Left ventricle myocardium inferior (tissue), 1 donor: Measurements from ENCODE around the gene IQGAP2. TPM values are rescaled to one million over a fixed set of nuclear protein-coding genes. Genes with fewer than 3 reads are reported as not detected.
A peak's percentile ranks its signal among the peaks of the same experiment; 100 is the strongest.

Source experiments
- DNase-seq: peaks from one replicate; pipeline ENCODE4 v3.0.0-alpha.2; 2020
- H3K27ac ChIP-seq: fragments of 200-600 bp; replicated peaks from 2 replicates; pipeline ENCODE4 v1.8.0; 2021
- H3K27me3 ChIP-seq: fragments of 200-600 bp; 2 replicates; pipeline ENCODE4 v1.8.0; 2021; ENCODE audit warnings: low read depth
- H3K36me3 ChIP-seq: fragments of 200-600 bp; 2 replicates; pipeline ENCODE4 v1.8.0; 2021
- H3K4me1 ChIP-seq: fragments of 200-600 bp; 2 replicates; pipeline ENCODE4 v1.8.0; 2021
- H3K4me3 ChIP-seq: fragments of 200-600 bp; 2 replicates; pipeline ENCODE4 v1.8.0; 2021; ENCODE audit warnings: mild to moderate bottlenecking, moderate library complexity
- H3K9me3 ChIP-seq: fragments of 200-600 bp; replicated peaks from 2 replicates; pipeline ENCODE4 v1.8.0; 2021
- intact Hi-C: fragments of 100-400 bp; cut with micrococcal nuclease; formaldehyde crosslinking; loops from one replicate; pipeline ENCODE4 v1.11.0; 2022
- total RNA-seq: library from RNA; stranded (reverse); fragmentation: NEBNext Ultra II Directional; extraction: Animal tissue kit (Norgen Biotek cat#: 25700); gene quantifications from one replicate; pipeline ENCODE4 v1.2.1, GENCODE V29; 2021
- TF ChIP-seq, protein P1 (sequence below): fragments of 200-600 bp; IDR thresholded peaks from 2 replicates; pipeline ENCODE4 v1.8.0; 2021; ENCODE audit warnings: antibody characterized with exemption, mild to moderate bottlenecking, borderline replicate concordance
- donor health status: DM: no; HTN: yes; CAD: no; lungs with severe emphysema.

The IQGAP2 gene
- total RNA-seq, 1 donor from 2014 or later = 4.1 TPM

DNA sequence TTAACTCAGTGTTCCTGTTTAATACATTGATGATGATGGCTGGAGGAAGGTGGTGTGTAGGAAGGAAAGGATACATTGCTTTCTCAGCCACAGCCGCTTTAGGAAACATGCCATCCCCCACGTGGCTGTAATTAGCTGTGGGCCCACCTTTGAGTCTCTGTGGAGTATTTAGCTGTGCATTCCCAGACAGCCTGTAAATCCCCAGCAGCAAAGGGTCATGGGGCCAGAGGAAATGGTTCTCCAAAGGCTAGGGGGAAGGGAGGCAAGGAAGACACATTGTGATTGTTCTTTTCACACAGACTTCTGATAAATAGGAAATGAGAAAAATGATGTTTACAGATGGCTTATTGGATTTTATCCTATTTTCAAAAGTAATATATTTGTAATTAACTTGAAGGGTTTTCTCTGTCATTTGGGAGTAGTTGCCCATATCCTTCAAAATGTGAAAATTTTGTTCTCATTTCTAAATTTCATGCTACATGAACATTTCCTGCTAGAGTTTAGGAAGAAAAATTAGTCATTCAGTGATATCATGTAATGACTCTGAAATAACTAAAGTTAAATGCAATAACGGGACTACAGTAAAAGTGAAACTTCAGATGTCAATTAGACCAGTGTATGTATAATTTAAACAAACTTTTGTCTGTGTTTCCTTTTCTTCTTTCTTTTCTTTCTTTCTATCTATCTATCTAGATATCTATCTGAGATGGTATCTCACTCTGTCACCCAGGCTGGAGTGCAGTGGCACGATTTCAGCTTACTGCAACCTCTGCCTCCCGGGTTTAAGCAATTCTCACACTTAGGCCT lies 288.6 kb downstream of the IQGAP2 start:
- TF ChIP-seq, protein P1, sequence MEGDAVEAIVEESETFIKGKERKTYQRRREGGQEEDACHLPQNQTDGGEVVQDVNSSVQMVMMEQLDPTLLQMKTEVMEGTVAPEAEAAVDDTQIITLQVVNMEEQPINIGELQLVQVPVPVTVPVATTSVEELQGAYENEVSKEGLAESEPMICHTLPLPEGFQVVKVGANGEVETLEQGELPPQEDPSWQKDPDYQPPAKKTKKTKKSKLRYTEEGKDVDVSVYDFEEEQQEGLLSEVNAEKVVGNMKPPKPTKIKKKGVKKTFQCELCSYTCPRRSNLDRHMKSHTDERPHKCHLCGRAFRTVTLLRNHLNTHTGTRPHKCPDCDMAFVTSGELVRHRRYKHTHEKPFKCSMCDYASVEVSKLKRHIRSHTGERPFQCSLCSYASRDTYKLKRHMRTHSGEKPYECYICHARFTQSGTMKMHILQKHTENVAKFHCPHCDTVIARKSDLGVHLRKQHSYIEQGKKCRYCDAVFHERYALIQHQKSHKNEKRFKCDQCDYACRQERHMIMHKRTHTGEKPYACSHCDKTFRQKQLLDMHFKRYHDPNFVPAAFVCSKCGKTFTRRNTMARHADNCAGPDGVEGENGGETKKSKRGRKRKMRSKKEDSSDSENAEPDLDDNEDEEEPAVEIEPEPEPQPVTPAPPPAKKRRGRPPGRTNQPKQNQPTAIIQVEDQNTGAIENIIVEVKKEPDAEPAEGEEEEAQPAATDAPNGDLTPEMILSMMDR = no peak
- intact Hi-C loops = no loop called here
- H3K4me3 ChIP-seq = no peak overlapping the region
- peaks cover 29% of the 10 kb centered on the region for H3K4me1 ChIP-seq
- H3K9me3 ChIP-seq = no peaks in the 10 kb centered on the region
- peak overlapping the region; percentile 66 for H3K27ac ChIP-seq
- H3K36me3 ChIP-seq = no peaks in the 10 kb centered on the region
- no peak for DNase-seq
- no peaks in the 10 kb centered on the region for H3K27me3 ChIP-seq

DNA sequence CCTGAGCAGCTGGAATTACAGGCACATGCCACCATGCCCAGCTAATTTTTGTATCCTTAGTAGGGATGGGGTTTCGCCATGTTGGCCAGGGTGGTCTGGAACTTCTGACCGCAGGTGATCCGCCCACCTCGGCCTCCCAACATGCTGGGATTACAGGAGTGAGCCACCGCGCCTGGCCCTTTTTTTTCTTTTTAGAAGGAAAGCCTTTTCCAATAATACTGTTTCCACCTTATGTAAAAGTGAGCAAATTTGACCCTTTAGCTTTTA lies 289.1 kb downstream of the IQGAP2 start:
- TF ChIP-seq, protein P1 = no peak
- no peaks in the 10 kb centered on the region for H3K27me3 ChIP-seq
- DNase-seq = no peak
- H3K27ac ChIP-seq = peak overlapping the region; percentile 66
- no peak overlapping the region for H3K4me3 ChIP-seq
- H3K36me3 ChIP-seq = no peaks in the 10 kb centered on the region
- H3K4me1 ChIP-seq = peaks cover 29% of the 10 kb centered on the region
- intact Hi-C loops = no loop called here
- no peaks in the 10 kb centered on the region for H3K9me3 ChIP-seq

DNA sequence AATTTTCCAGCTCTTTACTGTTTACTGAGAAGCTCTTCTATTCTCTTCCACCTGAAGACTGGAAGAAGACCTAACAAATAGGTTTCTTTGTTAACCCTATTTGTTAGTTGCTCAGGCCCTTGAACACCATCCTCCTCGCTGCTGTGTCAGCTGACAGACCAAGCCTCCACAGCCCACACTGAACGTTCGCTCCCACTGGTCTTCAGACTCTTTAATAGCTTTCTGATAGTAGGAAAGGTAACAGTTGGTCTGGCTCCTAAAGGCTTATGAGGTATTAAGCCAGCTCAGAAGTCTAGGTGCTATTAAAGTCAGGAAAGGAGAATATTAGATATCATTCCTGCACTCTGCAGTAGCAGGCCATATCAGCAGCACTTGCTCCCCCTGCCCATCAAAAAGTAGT lies 289.6 kb downstream of the IQGAP2 start:
- intact Hi-C loops = no loop called here
- Histone ChIP-seq H3K27me3 (no peaks in the 10 kb centered on the region), H3K9me3 (no peaks in the 10 kb centered on the region), H3K4me1 (peaks cover 29% of the 10 kb centered on the region), H3K36me3 (no peaks in the 10 kb centered on the region), H3K4me3 (no peak overlapping the region), H3K27ac (no peak overlapping the region)
- TF ChIP-seq, protein P1 = no peak
- DNase-seq = no peak

DNA sequence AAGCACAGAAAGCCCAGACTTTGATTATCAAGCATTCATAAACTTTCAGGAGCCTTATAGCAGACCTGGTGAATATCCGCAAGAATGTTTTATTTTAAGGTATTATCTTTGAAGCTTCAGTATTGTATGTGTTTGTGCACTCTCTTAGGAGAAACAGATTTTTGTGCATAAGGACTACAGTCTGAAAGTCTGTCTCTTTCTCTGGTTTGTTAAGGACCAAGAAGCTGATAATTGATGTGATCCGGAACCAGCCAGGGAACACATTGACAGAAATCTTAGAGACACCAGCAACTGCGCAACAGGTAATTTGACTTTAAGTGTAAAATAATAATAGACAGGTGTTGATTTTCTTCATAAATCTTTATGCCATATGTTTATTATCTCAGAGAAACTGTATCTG lies 290.1 kb downstream of the IQGAP2 start:
- Histone ChIP-seq H3K4me1 (peaks cover 29% of the 10 kb centered on the region), H3K9me3 (no peaks in the 10 kb centered on the region), H3K27ac (no peak overlapping the region), H3K36me3 (no peaks in the 10 kb centered on the region), H3K4me3 (no peak overlapping the region), H3K27me3 (no peaks in the 10 kb centered on the region)
- no peak for DNase-seq
- intact Hi-C loops = no loop called here
- TF ChIP-seq, protein P1 = no peak

DNA sequence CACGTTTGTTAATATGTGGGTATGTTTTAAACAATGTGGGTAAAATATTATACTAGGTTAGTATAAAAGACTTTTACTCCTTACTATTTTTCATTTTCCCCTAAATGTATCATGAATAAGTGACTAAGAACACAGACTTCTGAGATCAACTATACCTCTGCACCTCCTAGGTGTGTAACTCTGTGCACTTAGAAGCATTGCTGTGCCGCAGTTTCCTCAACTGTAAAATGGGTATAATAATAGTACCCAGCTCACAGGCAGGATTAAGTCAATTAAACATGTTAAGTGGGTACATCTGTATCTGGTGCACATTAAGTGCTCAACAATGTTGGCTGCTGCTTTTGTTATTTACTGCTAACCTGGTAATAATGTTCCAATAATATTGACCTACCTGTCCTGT lies 291.2 kb downstream of the IQGAP2 start:
- H3K4me3 ChIP-seq = no peak overlapping the region
- TF ChIP-seq, protein P1 = no peak
- DNase-seq = no peak
- H3K9me3 ChIP-seq = no peaks in the 10 kb centered on the region
- H3K4me1 ChIP-seq = peaks cover 29% of the 10 kb centered on the region
- H3K27me3 ChIP-seq = no peaks in the 10 kb centered on the region
- intact Hi-C loops = no loop called here
- H3K36me3 ChIP-seq = no peaks in the 10 kb centered on the region
- no peak overlapping the region for H3K27ac ChIP-seq
